HG03196 (cell line): ENCODE measurements around the gene PHC2.

Experiments used
- ATAC-seq: cut with Tn5 transposase; IDR thresholded peaks from one replicate; pipeline ENCODE4 v1.9.1; 2021; ENCODE audit not compliant: unreplicated experiment

PHC2 gene

DNA sequence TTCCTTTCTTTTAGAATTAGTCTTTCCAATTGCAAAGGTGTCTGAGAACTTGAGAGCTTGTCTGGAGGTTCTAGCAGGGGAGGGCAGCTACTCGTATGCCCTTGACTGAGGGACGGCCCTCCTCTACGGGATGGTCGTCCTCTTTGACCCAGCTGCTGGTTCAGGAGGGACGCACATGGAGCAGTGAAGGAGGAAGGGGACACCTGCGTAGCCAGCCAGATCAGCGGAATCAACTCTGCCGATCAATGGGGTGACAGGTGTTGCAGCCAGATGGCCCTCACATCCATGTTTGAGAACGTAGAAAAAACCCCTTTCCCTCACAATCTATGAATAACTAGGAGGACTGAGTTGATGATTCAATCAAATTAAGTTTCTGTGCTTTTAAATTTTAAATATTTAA is 94.3 kb downstream of the PHC2 start:
- ATAC-seq = no peak

DNA sequence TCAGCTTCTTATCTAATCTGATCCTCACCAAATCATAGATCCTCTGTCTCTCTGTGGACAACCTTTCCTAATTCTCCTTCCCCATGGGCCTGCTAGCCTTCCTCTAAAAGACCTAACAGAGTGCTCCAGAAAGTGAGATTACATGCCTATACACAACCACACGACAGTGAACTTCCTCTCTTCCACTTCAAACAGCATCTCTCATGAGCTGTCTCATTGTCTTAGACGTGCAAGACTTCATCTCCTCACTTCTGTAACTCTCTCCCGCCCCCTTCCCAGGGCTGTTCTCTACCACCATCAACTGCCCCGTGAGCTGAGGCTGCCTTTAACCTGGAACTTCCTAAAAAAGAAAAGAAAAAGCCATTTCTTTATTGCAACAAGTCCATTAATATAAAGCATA is 95.9 kb downstream of the PHC2 start:
- ATAC-seq = no peak

DNA sequence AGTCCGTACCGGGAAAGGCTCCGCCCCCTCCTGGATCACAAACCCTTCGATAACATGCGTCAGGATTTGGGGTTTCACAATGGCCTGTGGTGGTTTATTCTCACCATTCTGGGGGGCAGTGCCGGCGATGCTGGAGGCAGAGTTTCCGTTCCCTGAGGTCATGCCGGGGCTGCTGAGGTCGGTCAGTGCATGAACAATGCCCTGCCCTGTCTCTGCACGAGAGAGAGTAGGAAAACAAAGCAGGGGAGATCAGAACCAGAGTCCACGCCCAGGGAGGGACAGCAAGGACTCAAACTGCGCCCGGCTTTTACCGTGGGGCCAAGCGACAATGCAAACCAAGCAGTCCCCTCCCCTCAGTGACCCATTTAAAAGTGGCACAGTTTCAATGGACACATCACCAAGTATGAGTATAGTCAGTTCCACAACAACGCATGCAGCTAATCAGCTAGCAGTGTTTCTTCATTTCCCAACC is 96.8 kb downstream of the PHC2 start:
- ATAC-seq = no peak

DNA sequence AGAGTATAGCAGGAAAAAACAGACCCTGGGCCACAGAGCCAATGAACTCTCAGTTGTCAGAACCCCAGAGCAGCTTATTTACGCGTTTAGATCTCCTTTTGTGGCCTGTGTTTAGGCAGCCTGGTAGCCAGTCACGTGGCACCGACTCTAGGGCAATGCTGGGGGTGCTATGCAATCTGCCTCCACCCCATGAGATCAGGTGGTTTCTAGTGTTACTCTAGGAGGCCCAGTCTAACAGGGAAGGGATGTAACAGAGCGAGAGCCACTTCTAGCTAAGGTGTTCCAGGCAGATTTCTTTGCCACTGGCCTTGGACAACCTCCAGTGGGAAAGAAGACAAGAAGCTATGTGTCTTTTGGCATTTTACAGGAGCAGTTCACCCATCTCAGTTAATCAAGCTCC is 98.0 kb downstream of the PHC2 start:
- ATAC-seq = no peak

DNA sequence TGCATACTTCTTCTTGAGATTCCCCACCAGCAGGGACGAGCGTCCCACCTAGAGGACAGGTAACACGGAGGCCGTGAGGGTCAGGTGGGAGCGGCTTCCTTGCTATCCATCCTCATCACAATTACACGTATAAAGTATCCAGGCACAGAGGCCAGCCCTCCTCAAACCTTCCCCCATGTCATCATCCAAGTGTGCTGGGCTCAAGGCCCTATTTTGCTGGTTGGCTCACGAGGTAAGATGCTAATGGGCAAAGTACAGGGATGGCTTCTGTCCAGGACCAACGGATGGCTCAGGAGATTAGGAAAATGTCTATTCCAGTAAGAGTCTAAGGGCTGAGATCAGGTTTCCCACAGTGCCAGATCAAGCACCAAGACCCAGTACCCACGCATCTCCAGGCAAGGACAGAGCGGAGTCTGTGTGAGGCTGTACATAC is 98.5 kb downstream of the PHC2 start:
- ATAC-seq = no peak

DNA sequence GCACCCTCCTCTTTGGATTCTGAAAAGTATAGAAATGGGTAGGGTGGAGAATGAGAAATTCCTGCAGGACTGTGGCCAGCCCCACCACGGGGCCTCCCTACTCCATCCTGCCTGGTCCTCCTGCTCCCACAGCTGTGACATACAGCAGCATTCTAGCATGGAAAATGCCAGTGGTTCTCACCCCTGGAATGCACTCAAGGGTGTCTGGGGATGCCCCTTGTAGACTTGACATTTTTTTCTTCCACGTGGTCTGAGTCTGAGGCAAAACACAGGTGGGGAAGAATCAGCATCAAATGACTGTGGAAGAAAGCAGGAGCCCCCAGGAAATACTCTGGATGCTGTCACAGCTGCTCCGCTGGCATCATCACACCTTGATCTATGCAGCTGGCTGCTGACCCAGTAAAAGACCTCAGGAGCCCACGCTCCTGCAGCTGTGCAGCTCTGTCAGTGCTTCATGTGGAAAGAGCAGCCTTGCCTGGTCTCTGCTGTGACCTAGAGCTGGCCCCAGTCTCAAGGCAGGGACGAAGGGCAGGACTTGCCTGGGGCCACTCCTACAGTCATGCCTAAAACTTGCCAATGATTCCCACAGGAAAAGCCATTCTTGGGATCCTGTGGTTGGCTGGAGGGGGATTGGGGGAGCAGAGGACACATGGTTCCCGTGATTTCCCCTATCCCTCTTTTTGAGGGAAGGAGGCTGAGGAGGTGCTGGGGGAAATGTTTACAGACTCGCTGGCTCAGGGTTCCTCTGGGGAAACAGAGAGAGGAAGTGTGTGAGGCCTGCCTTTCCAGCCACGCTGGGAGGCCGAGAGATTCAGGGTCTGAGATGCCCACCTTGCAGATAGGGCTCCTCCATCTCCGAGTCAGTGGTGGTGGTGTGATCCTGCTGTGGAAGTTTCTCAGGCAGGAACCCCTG is 99.2 kb downstream of the PHC2 start:
- no peak for ATAC-seq

DNA sequence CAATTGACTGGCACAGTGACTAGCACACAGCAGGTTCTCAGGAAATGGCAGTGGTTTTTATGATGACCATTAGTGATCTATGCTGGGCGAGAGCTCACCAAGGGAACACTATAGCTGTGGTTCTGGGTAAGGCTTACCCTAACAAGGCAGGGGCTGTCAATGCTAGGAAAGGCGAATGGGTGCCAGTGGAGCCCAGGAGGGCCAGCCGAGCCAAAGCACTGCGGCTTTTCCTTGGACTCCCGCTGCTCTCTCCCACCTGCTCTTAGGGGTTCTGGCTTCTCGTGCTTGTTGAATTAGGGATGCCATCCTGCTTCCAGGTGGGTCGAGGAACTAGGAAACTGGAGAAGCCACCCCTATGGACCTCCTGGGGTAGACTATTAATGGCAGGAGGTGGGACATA is 100.0 kb downstream of the PHC2 start:
- ATAC-seq = no peak

DNA sequence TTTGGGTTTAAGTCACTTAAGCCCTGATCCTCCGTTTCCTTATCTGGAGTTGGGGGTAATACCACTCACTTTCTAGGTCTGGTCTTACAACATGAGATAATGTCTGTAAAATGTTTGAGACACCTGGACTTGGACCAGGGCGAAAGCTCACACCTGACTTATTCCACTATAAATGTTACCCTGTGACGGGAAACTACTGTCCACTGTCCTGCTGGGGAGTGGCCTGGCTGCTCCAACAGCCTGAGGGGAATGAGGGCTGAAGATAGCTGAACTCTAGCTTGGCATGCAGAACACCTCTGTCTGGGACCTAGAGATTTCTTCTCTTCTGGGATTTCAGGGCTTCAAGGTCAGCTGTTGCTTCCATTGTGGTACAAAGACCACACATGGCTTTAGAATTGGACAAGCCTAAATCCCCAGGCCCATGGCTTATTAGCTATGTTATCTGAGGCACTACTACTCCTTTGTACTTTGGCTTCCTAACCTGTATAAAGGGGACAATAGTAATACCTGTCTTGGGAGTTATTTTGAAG is 100.5 kb downstream of the PHC2 start:
- no peak for ATAC-seq

DNA sequence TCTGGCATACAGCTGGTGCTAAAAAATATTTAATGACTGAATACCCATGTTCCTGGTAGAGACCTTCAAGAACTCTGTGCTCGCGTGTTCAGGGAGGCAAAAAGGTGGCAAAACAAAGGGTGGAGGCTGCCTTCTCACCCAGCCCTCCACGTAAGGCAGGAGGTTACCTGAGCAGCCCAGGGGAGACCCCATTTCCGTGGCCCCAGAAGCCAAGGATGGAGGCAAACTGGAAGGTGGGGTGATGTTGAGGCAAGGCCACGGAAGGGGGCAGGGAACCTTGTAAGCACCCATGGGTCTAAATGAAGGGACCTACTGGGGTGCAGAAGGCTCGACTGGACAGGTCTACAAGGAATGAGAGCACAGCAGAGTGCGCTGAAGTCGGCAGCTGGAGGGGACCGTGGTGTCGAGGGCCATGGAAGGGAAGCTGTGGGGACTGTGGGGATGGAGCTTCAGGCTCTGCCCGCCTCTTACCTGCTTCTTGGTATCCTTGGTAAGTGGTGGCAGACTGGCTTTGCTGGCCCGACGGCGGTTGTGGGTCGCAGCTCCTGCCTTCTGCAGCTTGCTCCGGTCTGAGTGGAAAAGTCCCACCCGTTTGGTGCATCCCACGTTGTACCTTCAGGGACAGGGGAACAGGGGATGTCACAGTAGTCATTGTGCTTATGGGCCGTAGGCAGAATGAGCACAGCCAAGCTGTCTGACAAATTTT is 101.1 kb downstream of the PHC2 start:
- no peak for ATAC-seq

DNA sequence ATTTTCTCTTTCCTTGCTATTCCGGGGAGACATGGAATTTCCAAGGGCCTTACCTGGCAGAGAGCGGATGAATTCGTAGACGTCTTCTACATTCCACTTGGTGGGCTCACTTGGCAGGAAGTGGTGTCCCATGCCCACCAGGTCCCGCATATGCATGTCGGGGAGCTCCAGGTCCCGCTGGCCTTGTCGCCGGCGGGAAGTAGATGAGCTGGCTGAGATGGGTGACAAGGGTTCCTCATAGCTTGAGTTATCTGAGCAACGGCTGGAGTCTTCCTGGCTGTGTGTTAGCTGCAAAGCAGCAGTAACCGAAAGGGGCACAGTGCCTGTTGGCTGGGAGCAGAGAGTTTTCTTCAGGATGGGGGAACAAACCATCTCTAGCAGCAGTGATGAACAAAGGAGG is 102.1 kb downstream of the PHC2 start:
- no peak for ATAC-seq

DNA sequence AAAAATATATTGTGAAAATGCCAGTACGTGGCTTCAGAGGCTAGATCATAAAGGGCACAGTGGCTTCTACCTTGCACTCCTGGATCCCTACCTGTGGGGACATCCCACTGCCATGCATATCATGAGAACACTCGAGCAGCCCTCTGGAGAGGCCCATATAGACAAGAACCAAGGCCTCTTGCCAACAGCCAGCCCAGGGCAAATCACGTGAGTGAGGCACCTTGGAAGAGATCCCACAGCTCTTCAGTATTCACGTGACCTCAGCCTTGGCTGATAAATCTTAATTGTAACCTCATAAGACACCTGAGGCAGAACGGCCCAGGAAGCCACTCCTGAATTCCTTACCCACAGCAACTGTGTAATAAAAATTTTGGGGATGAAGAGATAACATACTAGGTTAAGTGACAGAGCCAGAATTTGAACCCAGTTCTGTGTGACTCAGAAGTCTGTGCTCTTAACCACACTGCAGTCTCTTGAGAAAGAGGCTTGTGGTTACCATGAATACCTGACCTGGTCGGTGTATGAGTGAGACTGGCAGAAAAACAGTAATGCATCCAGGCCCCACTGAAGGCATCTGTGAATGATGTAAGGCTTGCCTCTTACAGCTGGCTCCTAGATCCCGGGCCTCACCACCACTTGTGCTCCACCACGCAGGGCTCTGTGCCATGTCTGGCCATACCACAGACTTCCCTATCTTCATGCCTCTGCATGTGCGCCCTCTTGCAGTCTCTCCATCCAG is 103.1 kb downstream of the PHC2 start:
- no peak for ATAC-seq

DNA sequence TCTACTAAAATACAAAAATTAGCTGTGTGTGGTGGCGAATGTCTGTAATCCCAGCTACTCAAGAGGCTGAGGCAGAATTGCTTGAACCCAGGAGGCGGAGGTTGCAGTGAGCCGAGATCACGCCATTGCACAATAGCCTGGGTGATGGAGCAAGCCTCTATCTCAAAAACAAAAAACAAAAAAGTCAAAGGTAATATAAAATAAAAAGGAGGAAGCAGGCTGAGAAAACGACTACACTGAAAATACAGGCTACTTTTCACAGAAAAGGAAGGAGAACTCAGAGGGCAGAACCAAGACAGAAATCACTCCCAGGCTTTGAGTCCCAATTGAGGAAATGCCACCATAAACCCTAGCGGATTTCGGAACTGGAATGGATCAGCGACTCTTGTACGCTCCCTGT is 104.1 kb downstream of the PHC2 start:
- ATAC-seq = no peak

DNA sequence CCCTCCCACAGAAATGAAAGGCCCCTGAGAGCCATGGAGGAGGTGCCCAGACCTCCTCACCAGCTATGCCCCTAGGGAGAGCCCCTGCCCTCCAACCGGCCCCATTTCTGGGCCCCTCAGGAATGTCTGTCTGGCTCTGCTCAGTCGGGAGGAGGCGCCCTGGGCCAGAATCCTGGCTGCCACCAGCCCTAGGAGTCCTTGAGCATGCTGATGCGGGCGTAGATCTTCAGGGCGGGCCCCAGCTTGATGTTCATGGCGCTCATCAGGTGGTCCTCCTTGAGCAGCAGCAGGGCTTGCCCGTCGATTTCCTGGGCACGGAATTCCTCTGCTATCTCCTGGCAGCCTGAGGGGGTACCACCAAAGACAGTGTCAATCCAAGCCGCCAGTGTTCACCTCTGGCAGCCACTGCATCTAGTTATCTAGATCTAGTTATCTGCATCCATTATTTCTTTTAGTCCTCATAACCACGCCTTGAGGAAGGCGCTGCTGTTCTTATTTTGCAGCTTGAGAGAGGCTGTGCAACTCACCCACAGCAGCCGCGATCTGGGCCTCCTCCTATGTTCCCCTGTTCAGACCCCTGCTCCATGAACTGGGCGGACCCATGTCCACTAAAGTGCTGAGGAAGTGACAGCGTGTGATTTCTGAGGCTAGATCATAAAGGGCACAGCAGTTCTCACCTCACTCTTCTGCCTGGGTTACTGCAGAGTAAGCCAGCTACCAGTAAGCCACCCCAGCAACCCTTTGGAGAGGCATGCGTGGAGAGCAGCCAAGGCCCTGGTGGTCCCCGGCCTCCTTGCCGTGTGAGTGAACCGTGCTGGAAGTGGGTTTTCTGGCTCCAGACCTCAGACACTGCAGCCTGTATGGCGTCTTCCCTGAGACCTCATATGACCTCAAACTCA is 106.0 kb downstream of the PHC2 start:
- no peak for ATAC-seq

DNA sequence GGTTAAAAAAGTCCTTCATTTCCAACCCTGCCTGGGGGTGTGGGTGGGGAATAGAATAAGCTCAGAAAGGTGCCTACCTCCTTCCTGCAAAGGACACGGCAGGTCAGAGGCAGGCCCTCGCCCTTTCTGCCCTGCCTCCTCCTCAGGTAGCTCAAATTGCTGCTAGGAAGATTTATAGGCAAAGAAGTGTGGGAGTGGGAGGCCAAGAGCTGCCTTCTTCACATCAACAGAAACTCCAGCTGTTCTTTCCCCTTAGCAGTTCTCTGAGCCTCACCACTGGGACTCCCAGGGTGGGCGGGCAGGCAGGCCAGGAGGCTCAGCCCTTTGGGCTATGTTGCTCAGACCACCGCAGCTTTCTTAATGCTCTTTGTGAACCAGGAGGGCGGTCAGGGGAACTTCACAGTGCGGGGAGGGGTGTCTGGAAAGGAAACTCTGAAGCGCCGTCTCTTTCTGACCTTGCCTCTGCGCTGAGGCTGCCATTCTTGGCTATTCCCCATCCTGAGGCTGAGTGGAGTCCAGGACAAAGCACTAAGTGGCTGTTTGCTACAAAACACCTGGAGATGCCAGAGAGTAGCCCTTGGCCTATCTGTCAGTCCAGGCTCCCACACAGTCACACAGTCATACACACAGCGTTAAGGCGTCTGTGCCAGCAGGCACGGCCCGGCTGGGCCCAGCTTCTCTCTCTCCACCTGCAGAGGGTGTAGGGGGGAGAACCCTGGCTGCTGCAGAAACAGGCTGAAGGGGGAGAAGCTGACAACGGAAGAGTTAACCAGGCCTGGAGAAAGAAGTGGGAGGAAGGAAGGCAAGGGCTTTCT is 107.0 kb downstream of the PHC2 start:
- no peak for ATAC-seq

DNA sequence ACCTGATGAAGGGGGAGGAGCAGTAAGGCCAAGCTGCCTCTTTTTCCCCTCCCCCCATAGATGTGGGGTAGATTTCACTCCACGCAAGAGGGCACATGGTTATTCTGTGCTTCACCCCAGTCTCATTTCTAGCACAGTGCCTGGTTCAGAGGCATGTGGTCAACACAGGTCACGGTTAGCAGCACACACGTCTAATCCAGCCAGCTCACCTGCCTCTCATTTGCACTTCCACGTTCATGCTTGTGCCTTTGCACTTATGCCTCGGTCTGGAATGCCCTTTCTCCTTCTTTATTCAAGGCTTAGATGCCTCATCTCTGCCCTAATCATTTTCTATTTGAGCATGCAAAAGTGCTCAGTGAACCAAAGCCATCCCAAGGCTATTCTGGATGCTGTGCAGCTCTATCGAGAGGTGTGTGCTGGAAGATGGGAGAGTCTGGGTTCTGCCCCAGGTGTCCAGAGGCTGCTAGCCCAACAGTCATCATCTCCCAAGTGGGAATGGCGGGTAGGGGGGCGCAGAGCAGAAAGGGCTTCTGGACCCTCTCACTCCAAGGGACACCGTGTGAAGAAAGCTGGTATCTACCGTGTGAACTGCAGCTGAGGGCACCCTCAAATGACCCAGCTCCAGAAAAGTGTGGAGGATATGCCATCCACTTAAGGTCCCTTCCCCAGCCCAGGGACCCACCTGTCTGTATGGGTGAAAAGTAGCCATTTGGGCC is 107.9 kb downstream of the PHC2 start:
- ATAC-seq = no peak

DNA sequence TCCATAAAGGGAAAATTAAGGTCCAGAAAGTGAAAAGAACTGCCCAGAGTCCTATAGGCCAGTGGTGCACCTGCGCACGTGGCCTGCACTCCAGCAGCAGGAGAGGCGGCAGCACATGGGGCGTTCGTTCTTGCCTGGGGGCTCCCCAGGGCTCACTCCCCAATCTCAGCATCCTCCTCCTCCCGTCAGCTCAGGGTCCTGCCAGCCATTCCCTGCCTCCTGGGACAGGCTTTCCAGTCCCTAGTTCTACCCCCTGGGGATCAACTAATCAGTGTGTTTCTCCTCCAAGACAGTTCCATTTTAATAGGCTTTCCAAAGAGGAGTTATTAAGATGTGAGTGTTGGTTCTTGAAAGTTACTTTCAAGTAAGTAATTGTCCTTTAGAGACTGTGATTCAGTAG is 108.8 kb downstream of the PHC2 start:
- no peak for ATAC-seq

DNA sequence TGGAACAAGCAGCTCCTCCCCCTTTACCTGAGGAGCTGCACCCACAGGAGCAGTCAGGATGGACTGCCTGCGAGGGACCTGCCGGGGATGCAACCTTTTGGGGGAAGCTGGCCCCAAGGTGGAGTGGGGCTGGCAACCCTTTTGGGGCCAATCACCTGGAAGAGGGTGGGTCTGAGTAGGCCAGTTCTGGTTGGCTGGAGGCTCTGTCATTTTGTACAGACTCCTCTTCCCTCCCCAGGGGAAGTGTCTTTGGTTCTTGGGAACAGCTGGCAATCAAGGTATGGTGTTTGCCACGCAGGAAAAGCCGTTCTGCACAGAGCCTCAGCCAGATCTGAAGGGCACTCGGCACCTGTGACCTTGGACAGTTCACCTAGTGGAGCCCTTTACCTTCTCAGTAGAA is 109.7 kb downstream of the PHC2 start:
- ATAC-seq = no peak

DNA sequence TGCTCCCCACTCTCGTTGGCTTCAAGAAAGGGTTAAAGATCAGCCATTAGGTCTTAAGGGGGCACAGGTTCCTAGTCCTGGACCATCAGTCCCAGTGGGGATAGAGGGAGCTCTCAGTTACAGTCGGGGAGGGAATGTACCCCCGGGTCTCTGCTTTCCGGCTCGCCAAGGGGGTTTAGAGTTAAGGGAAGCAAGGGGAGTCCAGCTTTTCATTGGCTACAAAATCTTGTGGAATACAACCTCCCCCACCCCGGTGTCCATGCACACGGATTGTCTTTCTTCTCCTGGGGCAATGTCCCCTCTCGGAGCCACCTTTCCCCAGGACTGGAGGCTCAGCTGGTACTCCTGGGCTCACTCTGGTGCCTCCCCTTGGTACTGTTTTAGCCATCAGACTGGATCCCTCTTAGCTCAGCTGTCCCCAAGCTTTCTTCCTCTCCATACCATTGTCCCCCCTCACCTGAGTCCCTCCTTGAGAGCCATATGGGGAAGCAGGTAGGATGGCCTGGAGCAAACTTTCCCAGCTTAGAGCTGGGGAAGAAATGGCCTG is 110.2 kb downstream of the PHC2 start, which contains the start of gene A3GALT2:
A3GALT2 (minus strand) TSS at position 480 of the 547 bp plus-strand sequence; CDS start at position 480, 0 bp downstream.
- ATAC-seq = no peak
